ENCODE data around the gene ALDOA. TPM values are rescaled to one million over a fixed set of nuclear protein-coding genes. Genes with fewer than 3 reads are reported as not detected.
A peak's percentile ranks its signal among the peaks of the same experiment; 100 is the strongest.

ALDOA gene
- total RNA-seq, 1 donor from 2014 or later = 1,718 TPM

DNA sequence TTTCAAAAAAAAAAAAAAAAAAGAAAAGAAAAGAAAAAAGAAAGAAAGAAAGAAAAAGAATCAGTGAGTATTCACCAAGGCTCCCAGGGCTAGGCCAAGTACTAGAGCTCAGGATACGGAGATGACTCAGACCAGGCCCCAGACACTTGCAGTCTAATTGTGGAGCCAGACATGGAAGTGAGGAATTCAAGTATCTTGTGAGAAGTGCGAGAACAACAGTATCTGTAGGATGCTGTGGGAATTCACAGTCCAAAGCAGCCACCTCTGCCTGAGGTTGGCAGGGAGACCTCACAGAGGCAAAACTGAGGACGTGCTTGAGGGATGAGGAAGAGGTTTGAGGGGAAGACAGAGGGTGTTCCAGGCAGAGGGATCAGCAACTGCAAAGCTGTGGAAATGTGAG is 14.0 kb upstream of the ALDOA start:
- H3K27ac Mint-ChIP-seq = peak overlapping the region; percentile 61
- peak overlapping the region; percentile 85 for H3K4me3 Mint-ChIP-seq
- no peak for DNase-seq (ENCODE audit: low spot score)
- no peaks in the 10 kb centered on the region for H3K9me3 Mint-ChIP-seq
- peaks cover 3% of the 10 kb centered on the region for H3K27me3 Mint-ChIP-seq (ENCODE audit: insufficient read depth)
- H3K4me1 Mint-ChIP-seq (ENCODE audit: low read depth) = peaks cover 28% of the 10 kb centered on the region
- H3K36me3 Mint-ChIP-seq (ENCODE audit: low read depth) = no peaks in the 10 kb centered on the region
- intact Hi-C loops (cut with micrococcal nuclease) = no loop called here

DNA sequence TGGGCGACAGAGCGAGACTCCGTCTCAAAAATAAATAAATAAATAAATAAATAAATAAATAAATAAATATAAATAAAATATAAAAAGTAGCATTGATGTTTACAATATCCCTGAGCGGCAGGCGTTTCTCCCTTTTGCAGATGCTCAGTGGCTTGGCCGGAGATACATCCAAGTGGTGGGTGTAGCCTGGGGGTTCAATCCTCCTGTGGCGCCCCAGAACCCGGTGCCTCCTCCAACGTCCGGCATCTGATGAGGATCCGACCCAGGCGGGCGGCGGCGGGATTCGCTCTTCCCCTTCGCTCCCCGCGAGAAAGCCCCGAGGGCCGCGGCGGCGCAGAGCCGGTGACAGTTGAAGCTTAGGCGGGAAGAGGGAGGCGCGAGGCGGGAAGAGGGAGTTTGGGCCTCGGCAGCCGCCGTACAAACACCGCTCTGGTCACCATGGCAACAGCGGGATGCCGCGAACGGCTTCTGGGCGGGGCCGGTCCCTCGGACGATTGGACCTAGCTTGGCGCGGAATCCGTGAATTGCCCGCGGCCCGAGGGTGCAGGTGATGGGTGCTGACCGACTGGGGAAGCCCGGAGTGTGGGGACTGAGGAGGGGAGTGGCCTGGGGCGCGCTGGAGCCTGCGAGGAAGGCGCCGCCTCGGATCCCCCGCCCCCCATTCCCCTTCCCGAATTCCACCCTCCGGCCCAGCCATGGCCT is 12.7 kb upstream of the ALDOA start:
- Mint-ChIP-seq H3K4me3 (peak overlapping the region; percentile 87), H3K27me3 (ENCODE audit: insufficient read depth) (no peaks in the 10 kb centered on the region), H3K36me3 (ENCODE audit: low read depth) (no peaks in the 10 kb centered on the region), H3K9me3 (no peaks in the 10 kb centered on the region), H3K4me1 (ENCODE audit: low read depth) (peaks cover 28% of the 10 kb centered on the region), H3K27ac (peak overlapping the region; percentile 82)
- intact Hi-C loops (cut with micrococcal nuclease) = loop anchor here (1.0 to 2.0 kb wide), 3 partner anchors 11 to 190 kb away; partner anchors contain the start of genes CDIPT and INO80E
- DNase-seq (ENCODE audit: low spot score) = peak; percentile 89

DNA sequence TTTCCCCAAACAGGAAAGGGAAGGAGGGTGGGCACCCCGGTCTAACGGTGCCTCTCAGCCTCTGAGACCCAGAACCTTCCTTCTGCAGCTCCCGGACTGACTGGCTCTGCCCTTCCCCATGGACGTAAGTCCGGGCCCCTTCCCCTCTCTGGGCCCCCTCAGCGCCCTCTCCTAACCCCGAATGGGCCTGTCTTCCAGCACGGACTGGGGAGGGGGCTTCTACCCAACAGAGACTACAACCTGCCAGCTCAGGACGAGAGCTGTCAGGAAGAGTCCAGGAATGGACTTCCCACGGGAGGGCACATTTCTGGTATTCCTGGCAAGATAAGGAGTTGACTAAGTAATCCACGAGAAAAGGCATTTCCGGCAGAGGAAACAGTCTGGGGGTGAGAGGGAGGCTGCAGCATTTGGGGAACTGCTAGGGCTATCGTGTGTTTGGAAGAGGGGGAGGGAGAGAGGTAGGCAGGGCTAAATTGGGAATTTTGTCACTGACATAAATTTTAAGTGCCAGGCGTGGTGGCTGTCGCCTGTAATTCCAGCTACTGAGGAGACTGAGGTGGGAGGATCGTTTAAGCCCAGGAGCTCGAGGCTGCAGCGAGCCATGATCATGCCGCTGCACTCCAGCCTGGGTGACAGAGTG is 12.1 kb upstream of the ALDOA start:
- Mint-ChIP-seq H3K27ac (peak overlapping the region; percentile 48), H3K4me3 (peak overlapping the region; percentile 87), H3K27me3 (ENCODE audit: insufficient read depth) (no peaks in the 10 kb centered on the region)

DNA sequence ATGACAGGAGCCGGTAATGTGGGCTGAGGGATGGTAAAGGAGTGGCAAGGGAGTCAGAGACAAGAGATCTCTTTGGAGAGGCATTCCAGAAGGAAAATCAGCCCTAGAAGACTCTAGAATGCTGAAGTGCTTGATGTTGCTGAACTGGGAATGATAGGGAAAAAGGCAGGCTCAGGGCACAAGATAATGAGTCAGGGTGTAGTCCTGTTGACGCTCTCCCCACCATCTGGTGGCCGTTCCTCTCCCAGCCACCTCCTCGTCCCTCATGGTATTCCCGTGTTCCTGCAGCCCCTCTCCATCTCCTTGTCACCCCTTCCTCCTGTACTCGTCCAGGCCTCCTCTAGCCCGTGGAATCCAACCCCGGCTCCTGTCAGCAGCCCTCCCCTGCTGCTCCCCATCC is 11.1 kb upstream of the ALDOA start:
- H3K4me1 Mint-ChIP-seq (ENCODE audit: low read depth) = peaks cover 28% of the 10 kb centered on the region
- no peaks in the 10 kb centered on the region for H3K27me3 Mint-ChIP-seq (ENCODE audit: insufficient read depth)
- H3K9me3 Mint-ChIP-seq = no peaks in the 10 kb centered on the region
- no peaks in the 10 kb centered on the region for H3K36me3 Mint-ChIP-seq (ENCODE audit: low read depth)
- intact Hi-C loops (cut with micrococcal nuclease) = no loop called here
- peak overlapping the region; percentile 59 for H3K4me3 Mint-ChIP-seq
- H3K27ac Mint-ChIP-seq = no peak overlapping the region
- DNase-seq (ENCODE audit: low spot score) = no peak

More for the DNA sequence above, 12.1 kb upstream of the ALDOA start:
- intact Hi-C loops (cut with micrococcal nuclease) = loop anchor here (1.0 to 2.0 kb wide), 3 partner anchors 11 to 191 kb away; partner anchors contain the start of genes CDIPT and INO80E
- Mint-ChIP-seq H3K9me3 (no peaks in the 10 kb centered on the region), H3K36me3 (ENCODE audit: low read depth) (no peaks in the 10 kb centered on the region), H3K4me1 (ENCODE audit: low read depth) (peaks cover 28% of the 10 kb centered on the region)
- DNase-seq (ENCODE audit: low spot score) = no peak

DNA sequence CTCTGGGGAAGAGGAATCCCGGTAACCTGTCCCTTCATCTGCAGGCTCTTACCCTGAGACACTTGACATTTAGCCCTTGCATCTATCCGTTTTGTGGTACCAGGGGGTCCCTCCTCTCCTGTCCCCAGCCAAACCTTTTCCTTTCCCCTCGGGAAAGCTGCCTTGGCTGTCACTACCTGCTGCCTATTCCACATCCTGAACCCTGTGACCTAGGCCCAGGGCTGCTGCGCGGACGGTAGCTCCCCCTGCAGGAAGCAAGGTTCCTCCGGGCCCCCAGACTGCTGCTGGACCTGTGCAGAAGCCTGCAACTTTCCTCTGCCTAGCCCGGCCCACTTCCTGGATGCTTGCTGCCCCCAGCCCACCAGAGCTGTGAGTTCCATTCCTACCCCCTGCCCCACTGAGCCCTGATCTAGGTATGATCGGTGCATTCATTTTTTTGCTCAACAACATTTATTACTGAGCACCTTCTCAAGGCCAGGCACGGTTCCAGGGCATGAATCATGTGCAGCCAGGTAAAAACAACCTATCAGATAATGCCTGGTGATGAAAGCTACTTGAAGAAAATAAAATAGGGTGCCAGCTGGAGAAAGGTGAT is 10.5 kb upstream of the ALDOA start:
- peak; percentile 39 for DNase-seq (ENCODE audit: low spot score)
- intact Hi-C loops (cut with micrococcal nuclease) = no loop called here
- Mint-ChIP-seq H3K27ac (no peak overlapping the region), H3K36me3 (ENCODE audit: low read depth) (no peaks in the 10 kb centered on the region), H3K27me3 (ENCODE audit: insufficient read depth) (no peaks in the 10 kb centered on the region), H3K9me3 (no peaks in the 10 kb centered on the region), H3K4me1 (ENCODE audit: low read depth) (peaks cover 28% of the 10 kb centered on the region), H3K4me3 (peak overlapping the region; percentile 59)

DNA sequence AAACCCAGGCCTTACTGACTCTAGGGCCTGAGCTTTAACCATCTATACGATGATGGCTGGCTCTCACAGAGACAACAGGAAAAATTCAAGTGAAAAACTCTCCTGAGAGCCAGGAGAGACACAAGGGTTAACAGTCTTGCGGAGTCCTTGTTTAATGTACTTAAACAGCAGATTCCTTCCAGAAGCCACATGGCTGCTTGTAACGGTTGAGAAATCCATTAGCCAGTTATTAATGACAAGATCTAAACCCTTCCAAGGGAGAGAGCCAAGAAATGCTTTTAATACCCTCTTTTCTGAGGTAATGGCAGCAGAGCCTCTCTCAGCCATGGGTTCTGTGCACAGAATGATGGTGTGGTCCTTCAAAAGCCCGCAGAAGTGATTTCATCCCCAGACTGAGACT is 5.2 kb upstream of the ALDOA start:
- DNase-seq (ENCODE audit: low spot score) = no peak

DNA sequence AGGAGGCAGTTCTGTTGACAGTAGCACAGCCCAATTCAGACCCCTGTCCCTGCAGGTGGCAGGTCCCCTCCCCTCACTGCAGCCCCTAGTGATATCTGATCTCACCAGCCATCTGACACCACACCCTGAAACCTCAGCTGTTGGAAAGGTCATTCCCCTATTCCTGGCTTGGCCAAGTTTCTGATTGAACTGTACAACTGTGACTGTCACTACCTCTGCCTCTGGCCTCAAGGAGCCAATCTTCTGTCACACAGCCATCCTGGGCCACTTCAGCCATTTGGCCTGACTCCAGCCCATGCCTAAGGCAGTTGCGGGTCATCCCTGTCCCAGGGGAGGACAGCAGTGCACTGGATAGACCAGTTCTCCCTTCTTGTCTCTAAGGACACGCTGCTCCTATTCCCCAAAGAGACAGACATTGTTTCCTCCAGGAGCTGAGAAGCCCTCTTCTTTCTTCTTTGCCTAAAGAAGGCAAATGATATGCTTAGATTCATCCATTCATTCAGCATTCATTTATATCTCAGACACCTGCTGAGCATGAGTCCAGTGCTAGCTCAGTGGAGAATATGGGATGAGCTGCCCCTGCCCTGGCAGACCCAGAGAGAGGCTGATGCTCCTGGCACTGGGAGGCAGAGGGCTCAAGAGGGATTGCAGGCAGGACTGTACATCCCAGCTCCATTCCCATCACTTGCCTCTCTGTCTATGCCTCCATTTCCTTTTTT is 4.6 kb upstream of the ALDOA start:
- DNase-seq (ENCODE audit: low spot score) = no peak
- Mint-ChIP-seq H3K4me1 (ENCODE audit: low read depth) (no peaks in the 10 kb centered on the region), H3K27ac (no peak overlapping the region), H3K36me3 (ENCODE audit: low read depth) (peaks cover 2% of the 10 kb centered on the region), H3K9me3 (no peaks in the 10 kb centered on the region), H3K27me3 (ENCODE audit: insufficient read depth) (peaks cover 1% of the 10 kb centered on the region), H3K4me3 (no peak overlapping the region)
- intact Hi-C loops (cut with micrococcal nuclease) = no loop called here

More for the DNA sequence above, 5.2 kb upstream of the ALDOA start:
- Mint-ChIP-seq H3K27ac (no peak overlapping the region), H3K4me1 (ENCODE audit: low read depth) (peaks cover 1% of the 10 kb centered on the region), H3K27me3 (ENCODE audit: insufficient read depth) (peaks cover 1% of the 10 kb centered on the region), H3K4me3 (no peak overlapping the region), H3K9me3 (no peaks in the 10 kb centered on the region), H3K36me3 (ENCODE audit: low read depth) (peaks cover 2% of the 10 kb centered on the region)
- intact Hi-C loops (cut with micrococcal nuclease) = no loop called here

DNA sequence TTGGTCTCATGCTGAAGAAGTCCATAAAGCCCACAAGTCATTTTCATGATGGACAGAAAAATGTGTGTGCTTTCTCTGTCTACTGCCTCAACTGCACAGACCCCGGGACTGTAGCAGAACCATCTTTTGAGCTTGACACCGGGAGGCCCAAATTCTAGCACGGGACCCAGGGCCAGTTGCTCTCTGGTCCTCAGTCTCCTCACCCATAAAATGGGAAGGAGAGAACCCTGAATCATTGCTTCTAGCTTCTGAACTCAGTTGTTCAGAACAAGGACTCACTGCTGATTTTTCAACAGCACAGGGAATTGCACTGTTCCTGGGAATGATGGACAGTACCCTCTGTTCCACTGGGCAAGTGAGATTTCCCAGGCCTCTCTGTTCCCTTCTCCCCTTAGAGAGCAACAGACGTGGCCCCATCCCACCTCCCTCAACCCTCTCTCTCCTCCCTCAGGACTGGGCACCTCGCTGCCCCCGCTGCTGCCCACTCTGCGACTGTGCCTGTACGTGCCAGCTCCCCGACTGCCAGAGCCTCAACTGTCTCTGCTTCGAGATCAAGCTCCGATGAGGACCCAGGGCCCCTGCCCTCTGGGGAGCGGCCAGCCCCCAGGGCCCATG is 2.2 kb upstream of the ALDOA start:
- H3K27ac Mint-ChIP-seq = peak overlapping the region; percentile 100
- intact Hi-C loops (cut with micrococcal nuclease) = no loop called here
- peaks cover 20% of the 10 kb centered on the region for H3K36me3 Mint-ChIP-seq (ENCODE audit: low read depth)

DNA sequence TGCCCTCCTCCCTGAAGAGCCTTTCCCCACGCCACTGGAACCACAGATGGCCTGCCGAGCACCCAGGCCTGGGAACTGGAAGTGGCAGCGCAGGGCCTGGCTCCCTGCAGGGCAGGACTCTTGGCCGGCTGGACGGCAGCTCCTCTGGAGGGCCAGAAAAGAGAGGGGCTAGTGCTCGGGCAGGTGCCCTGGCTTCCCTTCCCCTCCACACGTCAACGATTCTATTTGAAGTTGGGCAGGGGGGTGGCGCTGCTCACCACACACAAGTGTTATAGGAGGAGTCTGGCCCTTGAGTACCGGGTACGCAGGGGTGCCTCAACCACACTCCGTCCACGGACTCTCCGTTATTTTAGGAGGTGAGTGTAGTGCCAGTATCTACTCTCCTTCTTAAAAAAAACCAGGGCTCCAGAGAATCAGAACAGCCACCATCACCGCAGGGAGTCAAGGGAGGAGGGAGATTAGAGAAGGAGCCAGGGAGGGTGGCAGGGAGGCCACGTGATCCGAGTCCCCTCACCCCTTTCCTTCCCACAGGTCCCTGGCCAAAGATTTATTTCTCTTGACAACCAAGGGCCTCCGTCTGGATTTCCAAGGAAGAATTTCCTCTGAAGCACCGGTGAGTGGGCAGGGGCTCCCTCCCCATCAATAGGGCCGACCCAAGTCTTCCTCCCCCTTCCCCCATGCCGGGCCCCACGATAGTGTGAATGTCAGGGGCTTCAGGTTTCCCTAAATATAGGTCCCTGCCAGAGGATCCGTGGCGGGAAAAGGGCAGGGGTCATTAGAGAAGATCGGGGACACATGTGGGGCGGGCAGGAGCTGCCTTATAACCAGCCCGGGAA is 1.4 kb upstream of the ALDOA start:
- intact Hi-C loops (cut with micrococcal nuclease) = loop anchor here (1.0 to 2.0 kb wide), 6 partner anchors 11 to 595 kb away; partner anchors contain the start of genes FBRS, MAPK3 and PRR14
- DNase-seq (ENCODE audit: low spot score) = peak; percentile 61
- peak overlapping the region; percentile 100 for H3K27ac Mint-ChIP-seq
- peaks cover 1% of the 10 kb centered on the region for H3K27me3 Mint-ChIP-seq (ENCODE audit: insufficient read depth)
- H3K4me1 Mint-ChIP-seq (ENCODE audit: low read depth) = peaks cover 19% of the 10 kb centered on the region
- peaks cover 27% of the 10 kb centered on the region for H3K36me3 Mint-ChIP-seq (ENCODE audit: low read depth)
- H3K9me3 Mint-ChIP-seq = no peaks in the 10 kb centered on the region
- H3K4me3 Mint-ChIP-seq = peak overlapping the region; percentile 99

More for the DNA sequence above, 2.2 kb upstream of the ALDOA start:
- Mint-ChIP-seq H3K9me3 (no peaks in the 10 kb centered on the region), H3K4me3 (peak overlapping the region; percentile 99), H3K4me1 (ENCODE audit: low read depth) (peaks cover 13% of the 10 kb centered on the region), H3K27me3 (ENCODE audit: insufficient read depth) (peaks cover 1% of the 10 kb centered on the region)
- DNase-seq (ENCODE audit: low spot score) = no peak

DNA sequence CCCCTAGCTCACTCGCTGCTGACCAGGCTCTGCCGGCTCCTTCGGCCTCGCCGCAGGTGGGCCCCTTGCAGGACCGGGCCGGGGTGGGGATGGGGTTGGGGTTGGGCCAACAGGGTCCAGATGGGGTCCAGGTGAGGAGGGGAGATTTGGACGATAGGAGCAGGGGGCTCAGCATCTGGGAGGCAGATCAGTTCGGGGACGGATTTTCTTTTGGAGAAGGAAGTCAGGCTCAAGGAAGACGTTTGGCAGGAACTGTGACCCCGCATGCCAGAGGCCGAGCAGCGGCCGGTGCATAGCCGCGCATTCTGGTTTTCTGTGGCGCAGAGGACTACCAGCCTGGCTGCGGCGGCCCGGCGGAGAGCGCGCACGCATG is 845 bp upstream of the ALDOA start:
- Mint-ChIP-seq H3K27me3 (ENCODE audit: insufficient read depth) (peaks cover 1% of the 10 kb centered on the region), H3K27ac (peak overlapping the region; percentile 100), H3K4me3 (peak overlapping the region; percentile 99), H3K9me3 (no peaks in the 10 kb centered on the region), H3K4me1 (ENCODE audit: low read depth) (peaks cover 22% of the 10 kb centered on the region), H3K36me3 (ENCODE audit: low read depth) (peaks cover 32% of the 10 kb centered on the region)
- intact Hi-C loops (cut with micrococcal nuclease) = loop anchor here (1.0 to 5.0 kb wide), 15 partner anchors 11 to 594 kb away; partner anchors contain the start of genes ASPHD1, CDIPT, DCTPP1 and FBRS
- DNase-seq (ENCODE audit: low spot score) = no peak

DNA sequence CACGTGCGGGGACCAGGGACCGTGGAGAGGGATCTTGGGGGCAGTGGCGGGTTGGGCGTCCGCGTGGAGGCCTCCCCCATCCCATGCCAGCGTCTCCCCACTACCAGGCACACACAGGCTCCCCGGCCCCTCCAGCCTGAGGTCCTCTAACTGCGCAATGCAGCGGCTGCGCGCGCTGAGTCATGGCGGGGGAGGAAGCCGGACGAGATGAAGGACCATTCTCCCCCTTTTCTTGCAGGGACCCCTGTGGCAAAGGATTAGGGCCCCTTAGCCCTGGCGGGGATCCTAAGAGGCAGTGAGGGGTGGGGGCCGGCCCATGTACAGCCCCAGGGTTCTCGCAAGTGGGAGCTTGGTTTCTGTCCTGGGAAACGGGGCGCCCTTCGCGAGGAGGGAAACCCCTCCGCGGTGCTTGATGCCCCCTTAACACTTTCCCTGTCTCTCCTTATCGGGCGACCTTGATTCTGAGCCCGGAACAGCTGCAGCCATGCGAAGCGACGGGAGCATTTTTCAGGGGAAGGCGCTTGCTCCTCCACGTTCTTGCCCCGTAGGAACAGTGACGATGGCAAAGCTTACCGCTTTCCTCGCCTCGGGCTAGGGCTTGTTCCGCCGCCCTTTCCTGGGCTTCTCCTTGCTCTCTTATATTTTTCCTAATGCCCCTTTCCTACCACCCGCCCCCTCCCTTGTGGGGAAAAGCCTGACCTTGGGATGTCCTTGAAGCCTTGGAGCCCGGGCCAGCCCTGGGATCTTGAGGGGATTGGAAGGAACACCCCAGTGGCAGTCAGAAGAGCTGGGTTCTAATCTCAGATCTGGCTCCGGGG is 592 bp downstream of the ALDOA start:
- peak overlapping the region; percentile 99 for H3K4me3 Mint-ChIP-seq
- DNase-seq (ENCODE audit: low spot score) = peak; percentile 28
- no peaks in the 10 kb centered on the region for H3K9me3 Mint-ChIP-seq

More for the DNA sequence above, 592 bp downstream of the ALDOA start:
- peaks cover 39% of the 10 kb centered on the region for H3K36me3 Mint-ChIP-seq (ENCODE audit: low read depth)
- intact Hi-C loops (cut with micrococcal nuclease) = loop anchor here (1.0 to 5.0 kb wide), 13 partner anchors 9 to 593 kb away; partner anchors contain the start of genes ASPHD1, CDIPT, DCTPP1 and FBRS
- H3K4me1 Mint-ChIP-seq (ENCODE audit: low read depth) = peaks cover 27% of the 10 kb centered on the region
- H3K27me3 Mint-ChIP-seq (ENCODE audit: insufficient read depth) = peaks cover 1% of the 10 kb centered on the region
- H3K27ac Mint-ChIP-seq = peak overlapping the region; percentile 79

Measured in activated T-helper 1 cell treated with anti-CD3 and anti-CD28 coated beads, Interleukin-12 subunit alpha, Interleukin-12 subunit beta, Interleukin-2, Interleukin-4 antibody, amounts not matched to agents 30 ng/mL and 10 ng/mL and 1 ng/mL, durations not matched to agents 14 hours and 24 hours and 36 hours (primary cell).